Liver (tissue), 3 donors: ENCODE measurements around the gene ATXN7L3B.

Experiments used
- CTCF ChIP-seq: fragments of 150-350 bp; IDR thresholded peaks from 2 replicates; pipeline ENCODE4 v1.5.1; 2017; ENCODE audit warnings: improper control_type of control experiment, low read depth, low read length; ENCODE audit not compliant: missing input control
- EGR1 ChIP-seq, 2 donors: IDR thresholded peaks; 2 replicates each; pipeline ENCODE4 v1.6.1; 2016 to 2018; ENCODE audit warnings: antibody characterized with exemption in 2 of 2, low read depth in 2 of 2
- FOXA1 ChIP-seq: IDR thresholded peaks from 2 replicates; pipeline ENCODE4 v1.6.1; 2016; ENCODE audit warnings: antibody characterized with exemption
- FOXA2 ChIP-seq: IDR thresholded peaks from 2 replicates; pipeline ENCODE4 v1.6.1; 2016; ENCODE audit warnings: antibody characterized with exemption
- GABPA ChIP-seq, 2 donors: IDR thresholded peaks in 1 of 2; conservative IDR thresholded peaks in 1 of 2; 2 replicates each; pipeline ENCODE4 v1.6.1; 2016; ENCODE audit warnings: antibody characterized with exemption in 2 of 2, mild to moderate bottlenecking in 1 of 2, moderate library complexity in 1 of 2
- JUND ChIP-seq, 2 donors: IDR thresholded peaks; 2 replicates each; pipeline ENCODE4 v1.6.1; 2016; ENCODE audit warnings: antibody characterized with exemption in 2 of 2
- MAX ChIP-seq: IDR thresholded peaks from 2 replicates; pipeline ENCODE4 v1.6.1; 2016; ENCODE audit warnings: antibody characterized with exemption
- RAD21 ChIP-seq, 2 donors: IDR thresholded peaks; 2 replicates each; pipeline ENCODE4 v1.6.1; 2016; ENCODE audit warnings: antibody characterized with exemption in 2 of 2, mild to moderate bottlenecking in 2 of 2
- REST ChIP-seq: IDR thresholded peaks from 2 replicates; pipeline ENCODE4 v1.6.1; 2016; ENCODE audit warnings: antibody characterized with exemption, mild to moderate bottlenecking
- SP1 ChIP-seq: IDR thresholded peaks from 2 replicates; pipeline ENCODE4 v1.6.1; 2018; ENCODE audit warnings: antibody characterized with exemption, mild to moderate bottlenecking
- TAF1 ChIP-seq: conservative IDR thresholded peaks from 2 replicates; pipeline ENCODE4 v1.6.1; 2016; ENCODE audit warnings: antibody characterized with exemption, mild to moderate bottlenecking
- YY1 ChIP-seq: IDR thresholded peaks from 2 replicates; pipeline ENCODE4 v1.6.1; 2016; ENCODE audit warnings: antibody characterized with exemption, mild to moderate bottlenecking
- ZBTB33 ChIP-seq: IDR thresholded peaks from 2 replicates; pipeline ENCODE4 v1.6.1; 2016; ENCODE audit warnings: antibody characterized with exemption
- donor health status: healthy.
- donor health status: healthy.

- TF ChIP-seq CTCF (peak; percentile 82), SP1 (no peak), ZBTB33 (no peak), RAD21 (IDR thresholded peaks at IDR 0.05) (peak; percentile 78 to 80), JUND (IDR thresholded peaks at IDR 0.05) (no peak), TAF1 (no peak), FOXA1 (no peak), YY1 (no peak), GABPA (IDR thresholded peaks at IDR 0.05 in 1 of 2, conservative IDR thresholded peaks at IDR 0.05 in 1 of 2) (no peak), REST (peak; percentile 40), FOXA2 (no peak), EGR1 (IDR thresholded peaks at IDR 0.05; ENCODE audit: low read depth in 2 of 2) (no peak), MAX (no peak)
Observed at GRCh38 chr12:74537126-74537706, 419 bp upstream of the ATXN7L3B start.
